NT2/D1 (cell line): ENCODE data around the gene MFSD6.
"Not testable (repeated sequence)": the region's sequence is repeated elsewhere in the genome, so short reads cannot be mapped to it uniquely, and the experiment has no call there.

Experiments
- DNase-seq: peaks from one replicate; pipeline ENCODE4 v3.0.0-alpha.2; 2011; ENCODE audit warnings: low read depth, low spot score
- H3K27me3 ChIP-seq: 2 replicates; pipeline ENCODE4 v1.6.0; 2011; ENCODE audit warnings: mild to moderate bottlenecking; ENCODE audit not compliant: insufficient read length, insufficient read depth
- H3K36me3 ChIP-seq: 2 replicates; pipeline ENCODE4 v1.6.1; 2011; ENCODE audit warnings: mild to moderate bottlenecking, low read length, mixed read lengths; ENCODE audit not compliant: insufficient read depth, insufficient read length
- H3K4me1 ChIP-seq: 2 replicates; pipeline ENCODE4 v1.5.1; 2011; ENCODE audit not compliant: insufficient read depth, insufficient read length
- H3K4me3 ChIP-seq: 2 replicates; pipeline ENCODE4 v1.5.1; 2011; ENCODE audit warnings: low read depth; ENCODE audit not compliant: insufficient read length
- H3K9ac ChIP-seq: 2 replicates; pipeline ENCODE4 v1.6.0; 2011; ENCODE audit warnings: low read depth; ENCODE audit not compliant: insufficient read length
- H3K9me3 ChIP-seq: 2 replicates; pipeline ENCODE4 v1.5.1; 2011; ENCODE audit warnings: mild to moderate bottlenecking, low read length; ENCODE audit not compliant: insufficient read depth
- SUZ12 ChIP-seq: IDR thresholded peaks from 2 replicates; pipeline ENCODE4 v1.6.1; 2011; ENCODE audit not compliant: insufficient read length, insufficient read depth; ENCODE audit errors: extremely low read depth
- YY1 ChIP-seq: IDR thresholded peaks from 2 replicates; pipeline ENCODE4 v1.6.1; 2011; ENCODE audit not compliant: insufficient read length, insufficient read depth
- ZNF274 ChIP-seq: IDR thresholded peaks from 2 replicates; pipeline ENCODE4 v1.6.1; 2011; ENCODE audit warnings: mild to moderate bottlenecking, low read depth, low read length

MFSD6 gene

DNA sequence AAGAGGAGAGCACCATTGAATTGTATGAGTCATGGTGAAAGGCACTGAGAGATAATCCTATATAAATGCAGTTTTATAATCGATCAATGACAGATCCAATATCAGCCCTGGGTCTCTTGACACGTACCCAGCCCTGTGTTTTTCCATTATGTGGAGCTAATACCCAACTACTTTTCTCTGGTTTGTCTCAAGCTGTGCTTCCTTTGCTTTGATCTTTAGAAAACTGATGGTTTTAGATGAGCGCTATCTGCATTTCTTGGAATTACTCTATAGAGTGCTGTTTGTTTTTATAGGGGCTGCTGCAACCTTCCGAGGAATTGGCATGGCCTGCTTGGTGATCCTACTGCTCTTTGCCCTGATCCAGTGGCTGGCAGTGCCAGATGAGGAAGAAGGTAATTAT is 81.3 kb downstream of the MFSD6 start:
- DNase-seq = no peak
- no peaks in the 10 kb centered on the region; the same call in 1 of the 2 replicates for H3K9me3 ChIP-seq
- no peak overlapping the region for H3K9ac ChIP-seq
- H3K4me1 ChIP-seq = no peaks in the 10 kb centered on the region
- no peaks in the 10 kb centered on the region for H3K36me3 ChIP-seq
- TF ChIP-seq SUZ12 (no peak), ZNF274 (no peak), YY1 (no peak)
- no peaks in the 10 kb centered on the region for H3K27me3 ChIP-seq
- no peak overlapping the region for H3K4me3 ChIP-seq

DNA sequence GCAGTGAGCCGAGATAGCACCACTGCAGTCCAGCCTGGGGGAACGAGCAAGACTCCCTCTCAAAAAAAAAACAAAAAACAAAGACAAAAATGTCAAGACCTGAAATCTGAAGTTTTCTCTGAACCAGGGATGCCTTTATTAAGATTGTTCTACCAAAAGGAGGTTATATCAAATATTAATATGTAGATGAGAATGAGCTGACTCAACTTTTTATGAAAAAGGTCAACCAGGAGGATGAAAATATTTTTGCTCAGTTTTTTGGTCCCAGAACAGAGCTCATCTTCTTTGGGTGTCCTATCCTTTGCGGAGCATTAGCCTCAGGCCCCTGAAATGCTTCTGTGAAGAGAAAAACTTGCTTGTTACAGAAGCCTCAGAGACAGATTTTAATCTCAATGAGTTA is 82.3 kb downstream of the MFSD6 start:
- no peak overlapping the region for H3K9ac ChIP-seq
- H3K27me3 ChIP-seq = no peaks in the 10 kb centered on the region
- H3K4me1 ChIP-seq = no peaks in the 10 kb centered on the region
- TF ChIP-seq YY1 (no peak), ZNF274 (no peak), SUZ12 (no peak)
- H3K9me3 ChIP-seq = no peaks in the 10 kb centered on the region; the same call in 1 of the 2 replicates
- no peaks in the 10 kb centered on the region for H3K36me3 ChIP-seq
- no peak for DNase-seq
- H3K4me3 ChIP-seq = no peak overlapping the region

GRCh38 chr2:190493095-190493494 is 84.9 kb downstream of the MFSD6 start:
- Histone ChIP-seq H3K36me3 (no peaks in the 10 kb centered on the region), H3K9me3 (no peaks in the 10 kb centered on the region), H3K9ac (no peak overlapping the region), H3K4me3 (no peak overlapping the region), H3K27me3 (no peaks in the 10 kb centered on the region), H3K4me1 (no peaks in the 10 kb centered on the region)
- DNase-seq = no peak
- no peak for TF ChIP-seq YY1
- no peak for TF ChIP-seq ZNF274
- TF ChIP-seq SUZ12 = no peak

GRCh38 chr2:190494600-190495227 is 86.6 kb downstream of the MFSD6 start:
- H3K4me3 ChIP-seq, H3K9ac ChIP-seq, H3K36me3 ChIP-seq, H3K4me1 ChIP-seq, DNase-seq, H3K9me3 ChIP-seq, H3K27me3 ChIP-seq: not testable (repeated sequence)

DNA sequence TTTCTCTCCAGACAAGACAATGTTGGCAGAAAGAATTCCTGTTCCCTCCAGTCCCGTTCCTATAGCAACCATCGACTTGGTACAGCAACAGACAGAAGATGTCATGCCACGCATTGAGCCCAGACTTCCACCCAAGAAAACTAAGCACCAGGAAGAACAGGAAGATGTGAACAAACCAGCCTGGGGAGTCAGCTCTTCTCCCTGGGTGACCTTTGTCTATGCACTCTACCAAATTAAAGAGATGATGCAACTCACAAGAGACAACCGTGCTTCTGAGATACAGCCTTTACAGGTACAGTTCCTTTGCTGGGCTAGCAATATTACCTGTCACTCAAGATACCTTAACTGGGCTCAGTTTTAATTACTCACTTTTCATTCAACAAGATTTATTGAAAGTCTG is 89.3 kb downstream of the MFSD6 start:
- Histone ChIP-seq H3K9ac (no peak overlapping the region), H3K36me3 (no peaks in the 10 kb centered on the region), H3K4me1 (no peaks in the 10 kb centered on the region), H3K9me3 (no peaks in the 10 kb centered on the region), H3K27me3 (no peaks in the 10 kb centered on the region), H3K4me3 (no peak overlapping the region)
- DNase-seq = no peak
- TF ChIP-seq YY1 = no peak
- TF ChIP-seq SUZ12 = no peak
- no peak for TF ChIP-seq ZNF274

DNA sequence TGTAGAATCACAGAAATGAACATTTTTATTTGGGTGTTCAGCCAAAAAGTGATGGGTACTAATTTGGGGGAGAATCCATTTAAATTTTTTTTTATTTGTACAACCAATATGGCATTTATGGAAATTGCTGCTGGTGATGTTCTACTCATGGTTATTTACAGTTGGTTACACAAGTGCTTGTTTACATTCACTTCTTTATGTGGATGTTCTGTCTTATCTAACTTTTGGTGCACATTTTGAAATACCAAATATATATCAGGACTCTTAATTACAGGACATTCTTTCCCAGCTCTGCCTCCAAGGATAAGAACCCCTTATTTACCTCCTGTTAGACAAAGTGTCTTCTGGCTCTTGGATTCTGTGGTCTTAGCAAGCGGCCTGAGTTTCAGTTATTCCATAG is 91.1 kb downstream of the MFSD6 start:
- H3K36me3 ChIP-seq = no peaks in the 10 kb centered on the region
- H3K9ac ChIP-seq = no peak overlapping the region
- no peaks in the 10 kb centered on the region for H3K27me3 ChIP-seq
- TF ChIP-seq SUZ12 (no peak), ZNF274 (no peak), YY1 (no peak)
- DNase-seq = no peak
- no peaks in the 10 kb centered on the region for H3K9me3 ChIP-seq
- H3K4me3 ChIP-seq = no peak overlapping the region
- H3K4me1 ChIP-seq = no peaks in the 10 kb centered on the region

DNA sequence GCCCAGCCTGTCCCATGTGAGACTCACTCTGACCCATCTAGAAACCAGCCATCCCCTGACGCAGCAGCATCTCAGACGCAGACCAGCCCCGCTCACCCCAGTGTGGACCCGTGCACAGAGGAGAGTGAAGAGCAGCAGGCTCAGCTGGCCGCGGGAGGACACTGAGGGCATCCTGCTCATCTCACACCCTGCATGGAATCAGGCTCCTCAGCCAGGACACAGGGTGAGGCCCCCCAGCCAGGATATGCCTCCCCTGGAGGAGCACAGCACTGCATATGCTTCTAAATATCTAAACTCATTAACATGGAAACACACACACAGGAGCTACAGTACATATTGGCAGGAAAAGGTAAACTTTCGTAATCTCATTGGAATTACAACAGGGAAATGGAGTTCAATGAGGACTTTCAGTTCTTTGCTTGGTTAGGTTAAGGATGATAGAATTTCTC is 91.9 kb downstream of the MFSD6 start:
- Histone ChIP-seq H3K4me3 (no peak overlapping the region), H3K4me1 (no peaks in the 10 kb centered on the region), H3K27me3 (no peaks in the 10 kb centered on the region), H3K9me3 (no peaks in the 10 kb centered on the region), H3K36me3 (no peaks in the 10 kb centered on the region), H3K9ac (no peak overlapping the region)
- TF ChIP-seq SUZ12 (no peak), ZNF274 (no peak), YY1 (no peak)
- DNase-seq = no peak

DNA sequence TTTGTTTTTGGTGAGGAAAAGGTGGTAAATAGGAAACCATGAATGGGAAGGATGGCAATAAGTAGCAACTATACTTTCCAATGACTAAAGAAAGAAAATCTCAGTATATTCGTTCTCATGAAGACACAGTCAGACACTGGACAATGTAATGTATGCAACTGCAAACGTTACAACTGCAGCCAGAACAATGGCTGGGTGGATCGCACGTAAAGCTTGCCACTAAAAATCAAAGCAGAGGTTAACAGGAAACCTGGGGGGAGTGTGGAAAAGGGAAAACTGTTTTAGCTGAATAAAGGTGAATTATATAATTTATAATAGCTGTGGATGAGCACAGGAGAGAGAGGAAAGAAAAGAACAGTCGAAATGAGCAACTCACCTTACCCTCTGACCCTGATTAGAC is 93.1 kb downstream of the MFSD6 start:
- Histone ChIP-seq H3K4me1 (no peaks in the 10 kb centered on the region), H3K36me3 (no peaks in the 10 kb centered on the region)
- no peak for TF ChIP-seq SUZ12
- TF ChIP-seq ZNF274 = no peak
- TF ChIP-seq YY1 = no peak

More for the DNA sequence above, 93.1 kb downstream of the MFSD6 start:
- no peak overlapping the region for H3K9ac ChIP-seq
- no peaks in the 10 kb centered on the region for H3K27me3 ChIP-seq
- DNase-seq = no peak
- H3K9me3 ChIP-seq = no peaks in the 10 kb centered on the region
- no peak overlapping the region for H3K4me3 ChIP-seq
